ENCODE measurements around the gene ATXN7L1.
"Not testable (repeated sequence)": the region's sequence is repeated elsewhere in the genome, so short reads cannot be mapped to it uniquely, and the experiment has no call there.

Gene ATXN7L1

GRCh38 chr7:105857009-105857952 lies 19.1 kb downstream of the ATXN7L1 start:
- no peak for DNase-seq

GRCh38 chr7:105854498-105854897 lies 21.9 kb downstream of the ATXN7L1 start:
- no peak for DNase-seq

DNA sequence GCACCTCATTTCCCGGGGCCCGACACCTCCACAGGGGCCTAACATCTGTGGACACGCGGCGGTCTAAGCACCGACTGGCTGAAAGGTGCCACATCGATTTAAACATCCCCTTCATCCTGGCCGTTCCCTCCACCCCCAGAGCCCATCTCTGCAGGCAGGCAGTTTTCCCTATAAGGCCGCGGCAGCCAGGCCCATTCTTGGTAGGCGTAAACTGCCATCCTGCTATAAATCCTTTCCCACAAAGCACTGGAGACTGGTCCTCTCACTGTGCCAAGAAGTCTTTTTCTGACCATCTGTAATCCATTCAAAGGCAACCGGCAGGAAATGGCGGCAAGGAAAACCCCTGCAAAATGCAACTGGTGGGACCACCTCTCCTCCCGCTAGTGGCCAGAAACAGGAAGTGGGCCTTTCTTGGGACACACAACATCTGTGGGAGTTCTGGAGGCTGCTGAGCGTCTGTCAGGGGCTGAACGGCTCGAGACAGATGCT lies 22.4 kb downstream of the ATXN7L1 start:
- no peak for DNase-seq

DNA sequence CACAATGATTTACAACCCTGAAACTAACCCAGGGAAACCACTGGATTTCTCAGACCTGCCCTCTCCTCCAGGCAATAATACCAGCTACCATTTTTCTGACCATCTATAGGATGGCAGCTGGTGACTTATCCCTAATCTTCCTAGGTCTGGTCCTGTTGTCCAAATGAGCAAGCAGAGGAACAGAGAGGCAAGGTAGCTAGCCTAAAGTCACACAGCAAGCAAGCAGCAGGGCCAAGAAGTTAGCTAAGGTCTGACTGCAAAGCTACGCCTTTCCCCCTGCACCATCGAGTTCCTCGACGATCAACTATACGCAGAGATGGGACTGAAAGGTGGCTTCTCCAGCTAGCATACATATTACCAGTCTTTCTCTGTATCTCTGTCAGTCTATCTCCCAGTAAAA lies 25.3 kb downstream of the ATXN7L1 start:
- no peak for DNase-seq

DNA sequence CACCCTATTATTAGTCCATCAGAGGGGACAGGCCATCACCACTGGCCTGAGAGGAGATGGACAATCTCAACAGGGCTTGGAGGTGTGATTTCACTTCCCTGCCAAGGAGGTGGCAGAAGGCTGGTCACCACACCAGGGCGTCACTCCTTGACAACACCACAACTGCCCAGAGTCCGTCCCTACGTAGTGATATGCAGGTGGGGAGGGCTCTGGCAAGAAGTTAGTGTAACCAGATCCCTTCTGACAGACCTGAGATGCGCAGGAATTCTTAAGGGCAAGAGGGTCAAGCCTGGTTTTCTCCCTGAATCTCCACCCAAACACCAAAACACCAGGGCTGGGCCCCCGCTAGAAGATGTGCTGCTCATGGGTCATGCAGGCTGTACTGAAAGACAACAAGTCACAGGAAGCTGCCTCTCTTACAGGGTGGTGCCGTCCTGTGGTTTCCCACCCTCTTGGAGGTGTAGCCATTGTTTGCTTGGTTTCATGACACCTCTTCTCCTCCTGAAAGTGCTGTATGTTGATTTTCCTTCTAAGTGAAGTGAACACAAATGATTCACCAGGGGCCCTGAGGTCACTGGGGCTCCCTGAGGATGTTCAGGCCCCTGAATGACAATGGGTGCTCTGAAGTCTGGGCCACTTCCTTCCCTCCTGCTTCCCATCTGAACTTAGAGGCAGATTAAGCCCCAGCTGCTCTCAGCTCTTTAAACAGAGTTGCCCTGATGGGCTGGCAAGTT lies 27.1 kb downstream of the ATXN7L1 start:
- peak; percentile 36 for DNase-seq

DNA sequence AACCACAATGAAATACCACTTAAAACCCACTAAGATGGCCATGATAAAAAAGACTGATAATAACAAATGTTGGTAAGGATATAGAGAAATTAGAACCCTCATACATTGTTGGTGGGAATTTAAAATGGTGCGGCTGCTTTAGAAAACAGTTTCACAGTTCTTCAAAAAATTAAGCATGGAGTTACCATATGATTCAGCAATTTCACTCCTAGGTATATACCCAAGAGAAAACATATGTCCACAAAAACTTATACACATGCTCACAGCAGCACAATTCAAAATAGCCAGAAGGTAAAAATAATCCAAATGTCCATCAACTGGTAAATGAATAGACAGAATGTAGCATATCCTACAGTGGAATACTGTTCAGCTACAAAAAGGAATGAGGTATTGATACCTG lies 30.0 kb downstream of the ATXN7L1 start:
- DNase-seq, result no peak

- not testable (repeated sequence) for DNase-seq
Measured at GRCh38 chr7:105844681-105845080, 31.7 kb downstream of the ATXN7L1 start.

GRCh38 chr7:105841866-105842265 lies 34.5 kb downstream of the ATXN7L1 start:
- DNase-seq, result no peak

- no peak for DNase-seq
Measured at GRCh38 chr7:105840981-105841749, 35.2 kb downstream of the ATXN7L1 start.

DNA sequence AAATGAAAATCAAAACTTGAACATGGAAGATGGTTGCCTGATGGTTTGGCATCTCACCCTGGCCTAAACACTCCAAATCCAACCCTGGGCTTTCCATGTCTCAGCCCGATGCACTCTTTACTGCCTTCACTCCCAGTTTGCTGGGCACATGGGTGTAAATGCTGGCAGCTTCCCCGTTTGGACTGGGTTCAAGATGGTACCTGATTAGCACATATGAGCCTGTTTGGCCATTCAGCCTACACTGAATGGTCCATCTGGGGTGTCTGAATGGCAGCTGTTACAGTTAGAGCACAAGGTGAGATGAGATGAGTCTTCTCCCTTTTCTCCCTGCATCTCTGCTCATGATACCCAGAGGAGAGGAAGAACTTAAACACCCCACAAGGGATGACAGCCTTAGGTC lies 37.1 kb downstream of the ATXN7L1 start:
- no peak for DNase-seq

- no peak for DNase-seq
Measured at GRCh38 chr7:105838627-105839231, 37.7 kb downstream of the ATXN7L1 start.

DNA sequence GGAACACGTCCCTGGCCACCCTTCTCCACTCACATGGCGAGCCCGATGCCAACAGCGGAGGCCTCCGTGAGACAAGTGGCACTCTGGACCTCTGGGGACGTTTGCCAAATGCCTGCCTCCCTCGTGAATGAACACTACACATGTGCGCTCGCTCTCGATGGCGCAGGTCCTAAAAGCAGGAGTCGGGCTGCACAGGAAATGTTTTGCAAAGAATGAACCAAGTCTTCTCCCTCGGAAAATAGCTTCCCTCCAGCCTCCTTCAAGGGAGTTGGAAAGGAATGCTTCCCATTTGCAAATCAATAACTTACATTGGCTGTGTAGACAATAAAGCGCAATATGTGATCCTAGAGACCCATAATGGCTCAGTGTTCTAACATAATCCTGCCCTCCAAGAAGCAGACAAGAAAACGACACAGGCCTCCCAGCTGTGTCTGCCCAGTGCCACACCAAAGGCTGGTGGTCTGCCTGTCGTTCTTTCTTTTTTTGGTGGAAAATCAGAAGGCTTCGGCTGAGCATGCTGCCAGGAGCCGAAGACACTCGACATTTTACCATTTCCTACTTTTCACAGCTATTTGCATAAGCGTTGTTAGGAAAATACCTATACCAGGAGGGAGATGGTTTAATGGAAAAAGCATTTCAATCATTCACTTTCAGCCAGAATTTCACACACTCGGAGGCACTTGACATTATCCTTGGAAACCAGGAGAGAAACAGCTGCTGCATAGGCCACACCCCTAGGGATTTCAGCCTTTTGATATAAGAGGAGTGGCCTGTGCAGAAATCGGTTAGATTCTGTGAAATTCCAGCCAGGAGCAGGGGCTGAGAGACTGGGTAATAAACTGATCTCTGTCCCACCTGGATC lies 38.4 kb downstream of the ATXN7L1 start:
- no peak for DNase-seq

DNA sequence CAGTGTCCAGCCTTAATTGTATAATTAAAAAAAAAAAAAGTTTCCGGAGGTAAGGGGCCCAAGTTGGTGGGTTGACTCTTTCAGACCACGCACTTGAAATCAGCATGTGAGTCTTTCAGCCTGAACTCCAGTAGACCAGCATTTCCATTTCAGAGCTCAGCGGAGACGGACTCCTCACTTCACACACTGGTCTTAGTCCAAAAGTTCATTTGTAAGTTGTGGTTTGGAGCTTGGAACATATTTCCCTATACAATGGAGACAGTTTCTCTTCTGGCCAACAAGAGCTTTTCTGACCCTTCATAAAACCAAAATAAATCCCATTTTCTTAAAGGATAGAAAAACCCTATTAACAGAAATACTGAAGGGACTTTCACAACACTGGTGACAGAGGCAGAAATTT lies 41.0 kb downstream of the ATXN7L1 start:
- no peak for DNase-seq

- DNase-seq, result no peak
Measured at GRCh38 chr7:105831824-105832535, 44.4 kb downstream of the ATXN7L1 start.

- DNase-seq, result no peak
Measured at GRCh38 chr7:105831302-105831620, 45.1 kb downstream of the ATXN7L1 start.

DNA sequence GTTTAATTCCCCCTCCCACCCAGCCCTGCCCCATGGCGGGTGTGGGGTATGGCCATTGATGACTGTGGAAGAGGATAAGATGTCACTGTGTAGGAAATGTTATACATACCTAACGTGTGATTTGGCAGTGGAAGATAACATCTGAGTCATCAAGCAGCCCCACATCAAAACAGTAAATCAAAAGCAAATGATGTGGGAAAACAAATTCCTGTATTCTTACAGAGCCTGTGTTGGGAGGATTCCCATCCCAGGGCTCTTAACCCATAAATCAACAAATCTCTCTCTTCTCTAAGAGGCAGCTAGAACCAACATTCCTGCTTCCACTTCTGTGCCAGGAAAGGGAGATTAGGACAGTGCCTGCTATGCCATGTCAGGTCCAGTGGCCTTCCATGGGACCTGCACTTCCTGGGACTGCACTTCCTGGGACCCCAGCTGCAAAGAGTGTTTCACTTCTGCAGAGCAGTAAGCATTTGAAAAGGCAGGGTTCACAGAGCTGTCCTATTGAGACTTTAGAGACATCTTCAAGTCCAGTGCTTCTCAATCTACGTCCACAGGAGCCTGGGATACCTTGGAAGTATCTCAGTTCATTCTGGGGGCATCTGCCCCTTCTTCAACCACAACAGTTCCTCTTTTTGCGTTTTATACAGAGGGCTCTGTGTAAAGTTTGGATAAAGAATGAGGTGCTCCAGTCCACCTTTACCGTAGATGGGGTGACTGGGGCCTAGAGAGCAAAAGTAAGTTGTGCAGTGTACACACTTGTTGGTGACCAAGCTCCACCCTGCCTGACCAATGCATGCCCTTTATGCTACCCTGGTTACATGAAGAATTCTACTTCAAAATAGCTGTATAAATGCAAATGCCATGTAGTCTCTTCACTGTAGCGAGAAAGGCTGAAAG lies 45.7 kb downstream of the ATXN7L1 start:
- DNase-seq, result no peak

DNA sequence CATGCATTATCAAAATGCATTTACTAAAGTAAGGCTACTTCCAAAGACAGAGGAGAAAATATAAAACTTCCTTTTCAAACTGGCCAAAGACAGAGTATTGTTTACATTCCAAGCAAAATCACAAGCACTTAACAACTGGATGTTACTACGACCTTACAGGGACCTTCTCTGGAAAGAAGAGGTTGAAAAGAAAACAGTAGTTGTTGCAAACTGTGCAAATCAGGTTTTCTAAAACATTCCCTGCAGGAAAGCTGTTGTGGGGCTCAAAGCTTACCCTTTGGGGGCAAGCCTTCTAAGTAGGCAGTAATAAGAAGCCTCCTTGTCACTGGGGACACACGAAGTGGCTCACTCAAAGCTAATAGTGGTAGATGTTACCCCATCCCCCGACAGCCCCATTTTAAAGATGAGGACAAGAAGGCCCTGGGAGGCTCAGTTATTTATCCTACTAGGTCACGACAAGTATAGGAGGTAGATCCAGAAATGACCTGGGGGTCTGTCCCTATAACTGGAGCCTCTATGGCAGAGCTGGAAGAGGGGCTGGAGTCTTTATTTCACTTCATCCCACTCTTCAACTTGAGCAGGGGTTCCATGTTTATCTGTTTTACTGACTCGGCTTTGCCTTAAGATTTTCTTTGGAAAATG lies 46.6 kb downstream of the ATXN7L1 start:
- DNase-seq, result no peak

DNA sequence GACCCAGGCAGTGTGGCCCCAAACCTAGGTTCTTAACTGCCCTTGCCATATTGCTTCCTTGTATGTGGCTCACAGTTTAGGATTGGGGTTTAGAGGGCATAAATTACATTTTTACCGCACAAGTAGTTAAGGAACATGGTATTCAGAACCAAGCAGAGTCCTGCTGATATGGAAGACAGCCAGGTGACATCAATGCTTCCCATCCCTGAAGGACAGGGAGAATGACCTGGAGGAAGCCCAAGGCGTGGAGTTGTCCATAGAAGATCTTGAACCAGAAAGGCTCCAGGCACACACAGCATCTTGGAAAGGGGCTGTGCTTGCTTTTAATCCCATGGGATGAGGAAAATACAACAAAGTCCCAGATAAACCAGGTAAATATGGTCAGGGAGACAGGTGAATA lies 48.3 kb downstream of the ATXN7L1 start:
- no peak for DNase-seq

DNA sequence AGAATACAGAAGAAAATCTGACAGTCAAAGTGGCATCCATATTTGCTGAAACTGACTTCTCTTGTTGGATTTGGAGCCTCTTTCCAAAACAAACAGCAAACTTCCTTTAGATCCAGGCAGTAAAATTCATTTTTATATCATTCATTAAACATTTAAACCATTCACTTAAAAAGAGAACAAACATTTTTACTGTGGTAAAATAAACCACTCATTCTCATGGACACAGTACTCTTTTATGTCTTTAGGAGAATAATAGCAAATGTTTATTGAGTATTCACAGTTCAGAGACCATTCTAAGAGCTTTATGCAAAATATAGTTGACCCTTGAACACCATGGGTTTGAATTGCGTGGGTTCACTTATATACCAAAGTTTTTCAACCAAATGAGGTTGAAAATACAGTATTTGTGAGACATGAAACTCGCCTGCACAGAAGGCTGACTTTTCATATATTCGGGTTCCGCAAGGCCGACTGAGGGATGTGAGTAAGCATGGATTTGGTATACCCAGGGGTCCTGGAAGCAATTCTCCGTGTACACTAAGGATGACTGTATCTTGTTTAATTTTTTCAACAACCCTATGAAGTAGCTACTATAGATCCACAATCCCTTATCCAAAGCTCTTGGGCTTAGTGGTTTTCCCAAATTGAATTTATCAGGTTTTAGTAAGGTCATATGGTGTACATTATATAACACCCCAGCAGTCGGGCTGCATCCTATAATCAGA lies 49.1 kb downstream of the ATXN7L1 start:
- DNase-seq, result no peak

Measured in activated naive CD4-positive, alpha-beta T cell treated with anti-CD3 and anti-CD28 coated beads, Interleukin-2, amount 50 U/mL, for 16 hours (primary cell).